ENCODE data around the gene MSANTD2.

DNA sequence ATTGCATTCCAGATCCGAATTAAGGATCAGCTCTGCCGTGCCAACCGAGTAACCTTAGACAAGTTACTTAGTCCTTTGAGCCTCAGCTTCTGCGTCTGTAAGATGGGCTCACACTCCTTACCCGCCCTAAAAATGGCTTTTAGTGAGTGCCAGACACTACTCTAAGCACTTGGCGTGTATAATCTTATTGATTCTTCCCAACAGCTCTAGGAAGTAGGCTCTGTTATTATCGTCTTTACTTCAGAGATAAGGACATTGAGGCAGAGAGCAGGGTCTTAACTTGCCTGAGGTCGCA is 43.4 kb upstream of the MSANTD2 start:
- TF ChIP-seq, protein P1, sequence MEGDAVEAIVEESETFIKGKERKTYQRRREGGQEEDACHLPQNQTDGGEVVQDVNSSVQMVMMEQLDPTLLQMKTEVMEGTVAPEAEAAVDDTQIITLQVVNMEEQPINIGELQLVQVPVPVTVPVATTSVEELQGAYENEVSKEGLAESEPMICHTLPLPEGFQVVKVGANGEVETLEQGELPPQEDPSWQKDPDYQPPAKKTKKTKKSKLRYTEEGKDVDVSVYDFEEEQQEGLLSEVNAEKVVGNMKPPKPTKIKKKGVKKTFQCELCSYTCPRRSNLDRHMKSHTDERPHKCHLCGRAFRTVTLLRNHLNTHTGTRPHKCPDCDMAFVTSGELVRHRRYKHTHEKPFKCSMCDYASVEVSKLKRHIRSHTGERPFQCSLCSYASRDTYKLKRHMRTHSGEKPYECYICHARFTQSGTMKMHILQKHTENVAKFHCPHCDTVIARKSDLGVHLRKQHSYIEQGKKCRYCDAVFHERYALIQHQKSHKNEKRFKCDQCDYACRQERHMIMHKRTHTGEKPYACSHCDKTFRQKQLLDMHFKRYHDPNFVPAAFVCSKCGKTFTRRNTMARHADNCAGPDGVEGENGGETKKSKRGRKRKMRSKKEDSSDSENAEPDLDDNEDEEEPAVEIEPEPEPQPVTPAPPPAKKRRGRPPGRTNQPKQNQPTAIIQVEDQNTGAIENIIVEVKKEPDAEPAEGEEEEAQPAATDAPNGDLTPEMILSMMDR (IDR thresholded peaks at IDR 0.05; ENCODE audit: low read depth, low read length), result no peak
- TF ChIP-seq POLR2A (IDR thresholded peaks at IDR 0.05; ENCODE audit: extremely low read depth, insufficient read length) (no peak), MYC (IDR thresholded peaks at IDR 0.05; ENCODE audit: low read depth, low read length) (no peak)
- TF ChIP-seq, protein P2, sequence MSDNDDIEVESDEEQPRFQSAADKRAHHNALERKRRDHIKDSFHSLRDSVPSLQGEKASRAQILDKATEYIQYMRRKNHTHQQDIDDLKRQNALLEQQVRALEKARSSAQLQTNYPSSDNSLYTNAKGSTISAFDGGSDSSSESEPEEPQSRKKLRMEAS (IDR thresholded peaks at IDR 0.05; ENCODE audit: low read depth, low read length), result no peak

All from NB4 (cell line).